SU-DHL-6 (cell line): Measurements from ENCODE around the gene AGAP5.

Experiments
- CTCF ChIP-seq: fragments of 200-600 bp; sonication (generic); IDR thresholded peaks from one replicate; pipeline ENCODE4 v1.5.1; 2017; ENCODE audit warnings: antibody characterized with exemption, mild to moderate bottlenecking, low read length, moderate library complexity; ENCODE audit not compliant: insufficient read depth, poor library complexity, severe bottlenecking
- EZH2phosphoT487 ChIP-seq: fragments of 200-600 bp; sonication (generic), shearing (Covaris generic); conservative IDR thresholded peaks from 2 replicates; pipeline ENCODE4 v1.6.1; 2018; ENCODE audit warnings: mild to moderate bottlenecking, antibody characterized with exemption, low read length, moderate library complexity, mixed read lengths

- no peak for TF ChIP-seq CTCF
- TF ChIP-seq EZH2phosphoT487, result no peak
Observed at GRCh38 chr10:73731588-73732375, 33.9 kb upstream of the AGAP5 start.
